GM21737 (cell line): Measurements from ENCODE around the gene SULT4A1.

ENCODE experiments used
- ATAC-seq: cut with Tn5 transposase; IDR thresholded peaks from one replicate; pipeline ENCODE4 v1.9.1; 2021; ENCODE audit warnings: mild to moderate bottlenecking, moderate library complexity; ENCODE audit not compliant: unreplicated experiment

The SULT4A1 gene

DNA sequence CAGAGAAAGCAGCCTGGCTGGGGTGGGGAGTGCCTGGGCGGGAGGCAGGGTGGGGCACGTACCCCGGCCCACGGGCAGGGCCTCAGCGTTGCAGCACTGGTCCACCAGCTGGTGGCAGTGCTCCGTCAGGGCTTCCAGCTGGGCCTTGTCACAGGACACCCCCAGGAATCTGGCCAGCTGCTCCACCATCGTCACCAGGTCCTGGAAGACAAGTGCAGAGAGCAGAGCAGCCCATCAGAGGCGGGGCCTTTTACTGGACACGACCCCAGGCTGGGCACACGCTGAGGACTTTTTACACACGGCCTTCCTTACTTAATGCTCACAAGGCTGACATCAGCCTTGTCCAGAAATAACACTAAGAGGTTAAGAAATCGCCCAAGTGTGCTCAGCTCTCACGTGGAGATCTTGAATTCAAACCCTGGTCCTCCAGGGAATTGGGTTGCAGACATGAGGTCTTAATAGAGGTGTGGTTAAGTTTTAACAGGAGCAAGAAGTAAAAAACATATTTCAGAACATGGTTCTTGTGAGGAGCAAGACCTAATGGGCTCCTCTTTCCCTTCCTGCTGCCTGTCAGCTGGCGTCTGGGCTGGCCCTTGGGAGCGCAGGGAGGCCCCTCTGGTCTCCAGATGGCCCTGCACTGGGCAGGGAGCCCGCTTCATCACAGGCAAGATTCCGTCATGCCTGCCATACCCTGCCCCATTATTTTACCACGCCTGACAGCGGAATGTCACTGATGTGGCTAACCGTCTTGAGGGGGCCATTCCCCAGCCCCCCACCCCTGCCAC, 33.1 kb downstream of the SULT4A1 start:
- no peak for ATAC-seq

DNA sequence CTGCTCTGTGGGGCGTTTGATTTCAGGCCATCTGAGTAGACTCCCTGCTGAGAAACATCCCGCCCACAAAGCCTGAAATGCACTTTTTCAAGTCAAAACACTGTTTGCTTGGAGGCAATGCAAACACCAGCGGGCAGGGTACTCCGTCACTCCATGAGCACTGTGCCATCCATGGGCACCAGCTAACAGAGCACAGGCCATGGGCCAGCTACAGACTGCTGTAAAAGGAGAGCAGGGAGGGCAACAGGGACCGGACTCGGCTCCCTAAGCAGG, 33.7 kb downstream of the SULT4A1 start:
- ATAC-seq = no peak

DNA sequence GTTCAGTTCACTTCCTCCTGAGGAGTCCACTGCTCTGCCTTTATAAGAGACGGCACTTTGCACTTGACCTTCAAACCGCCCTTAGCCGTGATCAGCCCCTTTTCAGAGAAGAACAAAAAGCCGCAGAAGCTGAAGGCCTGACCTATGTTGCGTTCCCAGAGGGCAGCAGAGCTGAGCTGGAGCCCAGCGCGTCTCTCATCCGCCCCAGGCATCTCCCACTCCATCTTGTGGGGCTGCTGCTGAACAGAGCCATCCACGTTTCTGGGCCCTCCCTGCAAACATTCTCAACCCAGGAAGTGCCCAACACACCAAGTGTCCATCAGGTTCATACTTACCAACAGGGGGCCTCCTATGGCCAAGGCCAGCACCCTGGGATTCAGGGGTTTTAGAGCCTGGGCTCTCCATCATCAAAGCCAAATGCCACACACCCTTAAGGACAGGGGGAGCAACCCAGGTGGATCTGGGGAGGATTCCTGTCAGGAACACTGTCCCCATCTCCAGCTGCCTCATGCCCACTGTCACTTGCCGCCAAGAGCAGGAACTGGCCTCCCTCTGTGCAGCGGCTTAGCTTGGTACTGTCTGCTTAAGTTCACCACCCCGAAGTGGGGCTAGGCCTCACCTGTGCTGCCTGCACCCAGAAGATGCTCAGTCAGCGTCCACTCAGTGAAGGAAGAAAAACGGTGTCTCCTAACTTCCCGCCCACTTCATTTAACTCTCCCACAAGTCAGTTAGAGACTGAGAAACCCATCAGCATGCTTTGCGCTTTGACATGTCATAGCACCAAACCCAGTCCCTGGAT, 34.2 kb downstream of the SULT4A1 start:
- no peak for ATAC-seq

DNA sequence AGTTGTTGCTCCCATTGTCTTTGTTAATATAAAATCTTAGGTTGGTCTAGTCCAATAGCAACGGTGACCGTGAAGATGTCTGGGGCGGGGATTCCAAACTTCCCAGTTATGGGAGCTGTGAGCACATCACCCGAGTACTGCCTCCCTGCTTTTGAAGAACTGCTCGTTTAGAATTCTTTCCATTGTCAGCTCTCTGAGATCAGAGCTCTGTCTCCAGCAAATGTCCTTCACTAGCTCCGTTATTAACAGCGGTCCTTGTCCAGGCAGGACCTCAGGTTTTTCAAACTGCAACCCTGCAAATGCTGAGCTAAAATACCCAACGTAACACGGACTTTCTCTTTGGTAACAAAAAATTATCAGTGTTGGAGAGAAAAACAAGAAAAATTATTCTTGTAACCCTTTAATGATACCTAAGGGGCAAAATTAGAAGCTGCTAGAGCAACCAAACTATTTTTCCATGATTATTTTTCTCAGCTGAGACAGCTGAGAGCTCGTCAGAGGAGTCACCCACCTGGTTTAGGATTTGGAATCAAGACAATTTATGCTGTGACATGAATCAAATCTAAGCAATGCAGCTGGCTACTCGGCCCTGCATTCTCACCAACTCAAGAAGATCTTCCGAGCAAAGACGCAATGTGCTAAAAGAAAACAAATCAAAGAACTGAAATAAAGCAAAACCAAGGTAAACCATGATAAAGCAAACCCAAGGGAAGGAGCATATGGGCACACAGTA, 35.1 kb downstream of the SULT4A1 start:
- ATAC-seq = no peak

DNA sequence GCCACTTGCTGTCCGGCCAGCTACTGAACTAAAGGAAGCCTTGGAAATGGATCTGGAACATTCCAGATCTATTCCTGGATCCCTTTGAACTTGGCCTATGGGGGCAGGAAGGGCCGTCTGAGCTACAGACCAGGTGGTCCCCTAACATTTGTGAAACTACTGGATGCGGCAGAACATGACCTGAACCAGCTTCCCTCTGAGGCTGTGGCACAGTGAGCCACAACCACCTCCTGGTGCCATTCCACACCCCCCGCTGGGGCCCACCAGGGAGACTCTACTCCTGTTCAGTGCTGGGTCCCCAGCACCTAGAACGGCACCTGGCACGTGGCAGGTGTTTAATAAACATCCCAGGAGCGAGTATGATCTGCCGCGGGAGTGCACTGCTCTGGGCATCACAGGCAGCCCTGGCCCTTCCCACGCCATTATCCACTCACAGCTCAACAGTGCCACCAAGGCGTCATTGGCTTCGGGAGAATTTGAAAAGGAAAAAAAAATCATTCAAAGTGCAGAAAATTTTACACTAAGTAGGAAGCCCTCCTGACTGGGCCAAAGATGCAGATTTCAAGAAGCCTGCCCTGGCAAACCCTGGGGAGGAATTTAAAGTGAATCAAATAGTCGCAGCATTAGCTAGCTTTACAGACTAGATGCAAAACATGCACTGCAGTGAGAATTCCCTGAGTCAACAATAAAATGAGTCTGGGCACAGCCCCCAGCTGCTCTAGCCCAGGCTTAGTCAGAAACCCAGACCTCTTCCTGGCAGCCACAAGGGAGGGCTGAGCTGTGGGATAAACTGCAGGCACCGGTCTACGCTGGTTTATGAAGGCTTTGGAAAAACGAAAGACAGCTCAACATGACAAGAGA, 35.9 kb downstream of the SULT4A1 start:
- ATAC-seq = no peak

DNA sequence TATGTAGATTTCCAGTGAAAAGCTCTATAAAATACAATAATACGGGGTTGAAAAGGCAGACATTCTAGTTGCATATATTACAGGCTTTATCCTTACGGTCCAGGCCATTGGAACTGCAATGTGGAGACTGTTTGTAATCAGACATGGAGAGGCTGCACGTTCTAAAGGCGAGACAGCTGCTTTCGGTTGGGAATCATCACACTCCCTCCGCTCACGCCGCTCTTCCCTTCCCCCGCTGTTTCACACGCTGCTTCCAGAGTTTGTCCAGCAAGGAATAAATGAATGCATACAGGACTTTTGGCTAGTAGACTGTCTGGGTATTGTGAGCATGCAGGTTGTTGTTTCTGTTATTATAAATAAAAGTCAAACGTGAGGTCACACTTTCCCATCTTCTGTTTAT, 36.7 kb downstream of the SULT4A1 start:
- ATAC-seq = no peak

DNA sequence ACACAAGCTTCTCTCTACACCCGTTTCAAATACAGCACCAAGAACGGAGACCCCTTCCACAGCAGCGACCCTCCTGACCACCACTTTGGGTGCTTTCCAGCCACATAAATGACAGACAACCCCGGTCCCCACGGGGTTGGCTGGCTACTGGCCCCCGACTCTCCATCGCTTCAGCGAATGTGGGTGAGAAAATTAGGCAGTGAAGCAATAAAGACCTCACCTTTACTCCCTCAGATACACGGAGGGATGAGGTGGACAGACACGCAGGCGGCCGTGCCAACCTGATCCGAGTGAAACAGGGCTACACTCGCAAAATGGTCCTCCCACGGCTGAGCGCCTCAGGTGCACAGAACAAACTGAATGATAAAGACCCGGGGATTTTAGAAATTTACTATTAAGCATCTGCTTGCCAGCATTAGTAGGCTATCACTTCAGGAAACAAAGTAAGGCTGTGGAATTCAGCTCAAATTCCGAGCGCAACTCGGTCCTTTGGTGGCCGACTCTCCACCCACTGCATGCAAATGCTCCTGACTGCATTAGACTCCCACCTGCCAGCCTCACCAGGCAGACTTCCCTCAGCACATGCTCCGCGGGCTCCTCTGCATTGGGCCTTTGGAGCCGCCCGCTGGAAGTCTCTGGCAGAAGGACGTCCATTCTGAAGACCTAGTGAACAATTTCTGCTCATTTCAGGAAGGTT, 37.4 kb downstream of the SULT4A1 start:
- no peak for ATAC-seq

DNA sequence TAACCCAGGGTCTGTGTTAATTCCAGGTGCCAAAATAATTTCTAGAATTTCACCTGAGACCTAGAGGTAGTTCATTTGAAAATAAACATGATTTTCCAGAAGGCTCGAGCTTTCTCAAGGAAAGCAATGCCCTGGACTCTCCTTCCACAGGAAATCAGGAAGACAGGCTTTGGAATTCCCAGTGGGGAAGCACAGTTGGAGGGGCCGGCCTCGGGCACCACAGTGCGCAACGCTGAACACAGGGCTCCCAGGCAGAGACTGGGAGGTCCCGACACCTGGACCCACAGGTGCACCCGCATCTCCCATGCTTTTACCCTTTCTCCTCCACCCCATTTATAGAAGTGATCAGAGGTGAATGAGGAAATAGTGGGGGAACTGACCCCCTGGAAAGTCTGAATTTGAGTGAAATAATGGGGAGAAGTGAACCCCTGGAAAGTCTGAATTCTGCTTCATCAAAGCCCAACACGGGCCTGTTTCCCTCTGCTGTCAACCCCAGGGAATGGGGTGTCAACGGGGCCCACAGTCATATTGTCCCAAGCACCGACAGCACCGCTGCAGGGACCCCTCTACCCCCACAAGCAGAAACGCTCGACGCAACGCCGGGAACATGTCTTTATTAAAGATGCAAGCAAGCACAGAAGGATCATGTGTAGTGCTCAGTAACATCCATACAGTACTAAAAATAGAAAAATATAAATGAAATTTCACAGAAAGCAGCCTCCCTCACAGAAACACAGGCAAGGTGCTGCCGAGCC, 38.2 kb downstream of the SULT4A1 start:
- ATAC-seq = no peak

DNA sequence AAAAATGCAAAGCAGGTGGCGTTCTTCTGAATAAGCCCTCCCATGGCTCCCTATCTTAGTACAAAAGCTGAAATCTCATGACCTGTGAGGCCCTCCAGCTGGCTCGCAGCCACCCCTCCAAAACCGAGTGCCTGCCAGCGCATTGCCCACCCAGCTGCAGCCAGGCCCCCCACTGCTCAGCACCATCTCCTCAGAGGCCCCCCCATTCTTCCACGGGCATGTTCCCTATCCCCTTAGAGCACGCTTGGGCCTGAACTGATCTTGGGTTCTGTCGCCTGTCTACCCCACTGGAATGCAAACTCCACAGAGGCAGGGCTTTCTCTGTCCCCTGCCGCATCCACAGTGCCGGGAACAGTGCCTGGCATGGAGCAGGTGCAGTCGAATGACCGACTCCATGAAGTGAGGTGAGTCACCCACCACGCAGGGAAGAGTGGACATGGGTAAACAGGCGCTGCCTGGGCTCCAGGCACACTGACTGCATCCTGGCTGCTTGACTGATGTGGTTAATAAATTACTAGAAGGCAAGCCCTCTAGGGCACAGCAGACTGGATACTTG, 38.9 kb downstream of the SULT4A1 start:
- no peak for ATAC-seq

DNA sequence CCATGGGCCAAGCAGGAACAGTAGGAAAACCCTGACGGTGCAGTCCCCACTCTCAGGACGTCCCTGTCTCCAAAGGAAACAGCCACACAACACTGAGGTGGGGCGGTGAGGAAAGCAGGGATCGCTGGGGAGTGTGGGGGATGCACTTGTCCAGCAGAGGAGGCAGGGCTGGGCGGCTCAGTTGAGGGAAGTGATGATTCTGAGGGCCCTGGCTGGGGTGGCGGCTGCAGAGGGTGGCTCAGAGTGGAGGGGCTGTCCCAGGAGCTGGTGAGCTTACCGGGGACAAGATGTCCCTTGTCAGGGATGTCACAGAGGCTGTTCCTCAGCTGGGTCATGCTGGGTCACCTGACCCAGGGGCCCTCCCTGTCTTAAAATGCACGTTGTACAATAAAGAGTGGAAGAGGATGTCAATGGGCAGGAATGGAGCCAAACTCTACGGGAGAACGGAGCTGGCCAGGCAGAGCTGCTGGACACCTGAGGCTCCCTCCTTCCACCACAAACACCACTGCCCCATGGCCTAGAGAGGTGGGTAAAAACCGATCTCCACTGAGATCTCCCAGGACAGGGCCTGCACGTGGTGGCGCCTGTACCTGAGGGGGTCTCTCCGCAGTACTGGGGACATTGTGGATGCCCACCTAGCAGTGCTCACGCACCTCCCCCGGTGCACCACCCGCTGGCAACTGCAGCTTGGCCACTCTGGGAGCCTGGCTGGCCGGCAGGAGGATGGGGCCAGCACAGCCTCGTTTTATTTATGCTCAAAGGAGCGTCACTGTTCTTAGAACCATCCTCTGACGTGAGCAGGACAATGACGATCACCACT, 40.5 kb downstream of the SULT4A1 start:
- no peak for ATAC-seq

DNA sequence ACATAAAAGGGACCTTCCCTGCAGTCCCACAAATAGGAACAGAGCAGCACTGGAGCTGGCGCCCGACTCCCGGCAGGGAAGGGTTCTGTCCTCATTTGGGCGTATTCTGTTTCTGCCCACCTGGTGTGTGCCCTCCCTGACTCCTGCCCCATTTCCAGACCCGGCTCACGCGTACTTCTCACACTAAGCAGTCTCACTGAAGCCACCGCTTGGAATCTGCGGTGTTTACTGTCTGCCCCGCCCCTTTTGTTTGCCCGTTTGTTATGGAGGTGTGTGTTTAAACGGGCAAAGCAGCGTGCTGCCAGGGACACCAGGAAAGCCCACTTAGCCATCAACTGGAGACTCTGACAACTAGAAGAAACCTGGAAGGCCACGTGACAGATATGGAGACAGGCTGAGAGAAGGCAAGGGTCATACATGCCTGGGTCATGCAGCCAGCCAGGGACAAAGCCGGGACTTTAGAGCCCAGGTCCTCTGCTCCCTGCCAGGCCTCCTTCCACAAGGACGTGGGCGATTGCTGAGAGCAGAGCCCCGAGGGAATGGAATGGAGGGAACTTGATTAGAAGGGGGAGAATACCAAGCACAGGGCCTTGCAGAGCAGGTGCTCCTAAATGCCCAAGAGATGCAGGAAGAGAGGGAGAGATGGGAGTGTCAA, 41.5 kb downstream of the SULT4A1 start:
- no peak for ATAC-seq

DNA sequence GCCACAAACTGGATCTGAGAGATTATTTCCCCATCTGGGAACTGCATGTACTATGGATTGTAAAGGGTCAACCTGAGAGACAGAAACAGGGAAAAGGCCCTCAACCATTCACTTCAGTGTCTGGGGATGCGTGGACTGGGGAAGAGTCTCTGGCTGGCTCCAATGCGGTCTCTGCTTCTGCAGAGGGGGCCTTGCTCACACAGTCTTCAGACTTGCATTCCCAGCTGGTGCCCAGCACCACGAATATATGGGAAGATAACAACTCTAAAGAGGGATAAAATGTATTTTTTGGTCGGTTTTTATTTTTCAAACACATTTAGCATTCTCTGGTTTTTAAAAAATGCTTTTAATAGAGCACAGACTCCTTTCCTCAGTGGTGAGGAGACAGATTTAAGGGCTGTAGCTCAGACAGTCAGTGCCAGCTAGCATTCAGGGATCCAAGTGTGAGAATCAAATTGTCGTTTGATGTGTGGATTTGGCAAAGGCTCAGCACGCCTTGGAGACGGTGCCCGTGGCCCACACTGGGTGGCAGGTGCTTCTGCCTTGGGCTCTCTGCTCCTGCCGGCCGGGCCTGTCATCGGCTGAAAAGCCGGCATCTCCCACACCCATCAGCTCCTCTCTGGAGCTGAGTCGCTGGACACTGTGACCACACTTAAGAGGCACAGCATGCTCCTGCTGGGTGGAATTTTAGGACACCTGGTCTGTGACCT, 42.2 kb downstream of the SULT4A1 start:
- no peak for ATAC-seq

DNA sequence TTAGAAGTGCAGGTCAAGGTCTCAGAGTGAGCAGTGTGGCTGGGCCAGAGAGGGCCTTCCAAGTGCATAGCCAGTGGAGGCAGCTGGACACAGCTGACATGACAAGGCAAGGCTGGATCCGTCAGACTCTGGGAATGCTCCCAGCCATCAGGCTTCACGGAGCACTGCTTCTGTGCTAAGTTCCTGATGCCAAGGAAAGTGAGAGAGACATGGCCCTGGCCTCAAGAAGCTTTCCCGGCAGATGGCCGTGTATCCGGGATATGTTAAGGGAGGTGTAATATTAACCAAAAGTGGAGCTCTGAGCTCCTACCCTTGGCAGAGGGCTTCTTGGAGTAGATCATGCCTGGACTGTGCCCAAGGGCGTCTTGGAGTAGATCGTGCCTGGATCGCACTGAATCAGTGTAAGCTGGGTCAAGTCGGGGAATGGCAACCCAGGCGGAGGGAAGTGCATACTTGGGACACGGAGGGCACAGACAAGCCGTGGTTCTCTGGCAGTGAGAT, 42.8 kb downstream of the SULT4A1 start:
- no peak for ATAC-seq

DNA sequence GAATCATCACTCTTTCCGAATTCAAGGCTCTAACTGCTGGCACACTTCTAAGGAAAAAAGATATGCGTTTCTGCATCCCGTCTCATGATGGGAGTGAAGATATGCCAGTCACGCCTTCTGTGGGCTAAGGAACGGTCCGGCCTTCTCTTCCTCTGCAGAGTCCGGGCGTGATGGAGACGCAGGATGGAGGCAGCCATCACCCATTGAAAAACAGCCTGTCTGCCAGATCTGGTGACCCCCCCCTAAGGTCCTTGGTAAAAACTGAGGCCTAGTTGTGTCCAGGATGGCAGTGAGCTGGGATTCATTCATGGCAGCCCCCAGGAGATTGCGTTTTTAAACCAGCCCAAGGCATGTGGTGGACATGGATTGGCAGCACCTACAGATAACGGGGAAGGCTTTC, 43.3 kb downstream of the SULT4A1 start:
- no peak for ATAC-seq

DNA sequence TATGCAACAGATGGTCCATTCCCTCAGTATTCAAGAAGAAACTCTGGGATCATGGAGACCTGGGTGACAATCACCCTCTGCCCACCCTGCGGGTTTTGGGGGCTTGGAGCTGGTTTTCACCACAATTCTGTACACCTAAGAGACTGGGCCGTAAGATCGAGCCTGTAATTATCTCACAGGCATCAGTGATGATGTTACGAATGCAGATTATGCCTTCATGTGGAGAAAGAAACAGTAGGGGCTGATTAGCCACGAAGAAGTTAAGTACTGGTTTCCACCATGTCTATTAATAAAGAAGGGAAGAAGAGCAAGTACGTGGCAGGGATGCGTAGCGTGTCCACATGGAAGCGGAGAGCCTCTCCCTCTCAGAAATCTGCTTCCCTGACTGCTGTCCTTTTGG, 44.9 kb downstream of the SULT4A1 start:
- no peak for ATAC-seq

DNA sequence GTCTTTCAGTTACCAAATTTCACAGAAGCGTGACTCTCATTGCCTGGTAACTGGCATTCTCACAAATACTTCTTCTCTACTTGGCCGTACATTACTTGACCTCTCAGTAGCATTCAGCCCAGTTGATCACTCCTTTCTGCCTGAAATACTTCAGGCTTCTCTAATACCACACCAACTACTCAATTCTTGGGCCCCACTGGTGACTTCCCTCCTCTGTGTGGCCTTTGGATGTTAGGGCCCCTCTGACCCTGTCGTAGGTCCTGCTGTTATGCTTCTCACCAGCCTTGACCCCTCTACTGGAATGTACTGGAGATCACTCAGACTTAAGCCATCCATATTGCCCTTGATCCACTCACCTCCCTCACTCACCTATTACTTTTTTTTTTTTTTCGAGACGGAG, 48.0 kb downstream of the SULT4A1 start:
- no peak for ATAC-seq

DNA sequence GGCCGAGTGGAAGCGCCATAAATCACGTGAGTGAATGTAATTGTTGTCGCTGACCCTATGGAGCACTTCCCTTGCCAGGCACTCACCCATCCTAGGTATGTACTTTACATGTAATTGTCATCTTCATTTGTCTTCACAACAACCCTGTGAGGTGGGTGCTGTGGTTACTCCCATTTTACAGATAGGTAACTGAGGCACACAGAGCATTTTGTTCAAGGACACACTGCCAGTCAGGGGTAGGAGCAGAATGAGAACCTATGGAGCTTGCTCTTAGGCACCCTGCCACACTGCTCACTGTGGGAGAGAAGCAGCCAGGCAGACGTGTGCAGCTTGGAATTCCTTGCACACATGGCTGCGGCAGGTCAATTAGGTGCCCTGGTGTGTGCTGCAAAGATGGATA, 49.4 kb downstream of the SULT4A1 start:
- ATAC-seq = no peak
